Stimulated activated CD8-positive, alpha-beta memory T cell treated with anti-CD3 and anti-CD28 coated beads, Interleukin-15, amount 100 ng/mL, for 48 hours (primary cell): ENCODE measurements around the gene MYO18A.
"Not testable (repeated sequence)": the region's sequence is repeated elsewhere in the genome, so short reads cannot be mapped to it uniquely, and the experiment has no call there.

Source experiments
- DNase-seq, 2 donors: peaks; one replicate each; pipeline ENCODE4 v3.0.0-alpha.2; 2020; ENCODE audit warnings: low read depth in 2 of 2

Gene MYO18A

GRCh38 chr17:29102741-29103181 is 77.4 kb downstream of the MYO18A start:
- DNase-seq: no peak

- DNase-seq: no peak
Measured at GRCh38 chr17:29102046-29102445, 78.2 kb downstream of the MYO18A start.

DNA sequence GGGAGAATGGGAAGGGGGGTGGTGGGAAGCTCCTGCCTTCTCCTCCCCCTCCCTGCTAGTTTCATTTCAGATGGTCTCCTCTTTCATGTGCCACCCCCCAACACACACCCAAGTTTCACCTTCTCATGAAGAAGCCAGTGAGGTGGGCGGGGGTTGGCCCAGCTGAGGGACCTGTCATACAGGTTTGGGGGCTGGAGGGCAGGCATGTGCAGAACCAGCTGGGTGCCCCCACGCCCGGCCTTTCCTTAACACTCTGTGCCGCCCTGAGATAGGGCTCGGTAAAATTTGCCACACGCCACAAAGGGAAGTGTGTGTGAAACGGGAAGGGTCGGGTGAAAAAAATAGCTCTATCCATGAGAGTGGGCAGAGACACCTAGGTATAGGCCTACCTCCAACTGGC is 79.9 kb downstream of the MYO18A start:
- no peak for DNase-seq

DNA sequence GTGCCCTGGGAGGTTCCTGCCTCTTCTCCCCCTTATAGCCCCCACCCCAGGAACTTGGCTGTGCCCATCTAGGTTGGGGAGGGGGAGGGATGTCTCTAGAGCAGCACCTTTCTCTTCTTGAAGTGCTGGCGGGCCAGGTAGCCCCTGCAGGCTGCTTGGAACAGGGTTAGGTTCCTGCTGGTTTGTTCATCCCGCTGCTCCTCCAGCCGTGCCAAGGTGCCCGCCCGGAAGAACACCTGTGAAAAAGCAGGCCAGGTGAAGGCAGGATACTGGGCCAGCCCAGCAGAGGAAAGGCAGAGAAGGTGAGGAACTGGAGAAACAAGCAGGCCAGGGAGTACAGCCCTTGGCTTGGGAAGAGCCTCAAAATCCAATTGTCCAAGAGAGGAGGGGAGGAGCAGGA is 80.7 kb downstream of the MYO18A start:
- no peak for DNase-seq

- no peak for DNase-seq
Measured at GRCh38 chr17:29096094-29096493, 84.1 kb downstream of the MYO18A start.

DNA sequence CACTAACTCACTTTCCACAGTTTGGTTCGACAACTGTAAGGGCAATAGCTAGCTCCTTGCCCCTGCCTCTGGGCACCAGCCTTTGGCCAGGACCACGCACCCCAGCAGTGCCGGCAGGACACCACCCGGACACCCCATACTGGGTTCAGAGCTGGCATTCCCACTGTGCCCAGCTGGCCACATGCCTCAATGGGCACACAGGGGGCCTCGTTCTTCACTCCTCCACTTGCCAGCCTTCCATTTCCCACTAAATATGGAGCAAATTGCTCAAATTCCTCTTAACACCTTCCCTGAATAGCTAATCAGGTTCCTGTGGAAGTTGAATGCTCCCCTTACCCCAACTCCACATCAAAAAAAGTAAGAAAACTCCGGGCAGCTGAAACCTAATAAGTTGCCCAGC is 84.8 kb downstream of the MYO18A start:
- DNase-seq: no peak

GRCh38 chr17:29094101-29094708 is 86.0 kb downstream of the MYO18A start:
- no peak for DNase-seq

DNA sequence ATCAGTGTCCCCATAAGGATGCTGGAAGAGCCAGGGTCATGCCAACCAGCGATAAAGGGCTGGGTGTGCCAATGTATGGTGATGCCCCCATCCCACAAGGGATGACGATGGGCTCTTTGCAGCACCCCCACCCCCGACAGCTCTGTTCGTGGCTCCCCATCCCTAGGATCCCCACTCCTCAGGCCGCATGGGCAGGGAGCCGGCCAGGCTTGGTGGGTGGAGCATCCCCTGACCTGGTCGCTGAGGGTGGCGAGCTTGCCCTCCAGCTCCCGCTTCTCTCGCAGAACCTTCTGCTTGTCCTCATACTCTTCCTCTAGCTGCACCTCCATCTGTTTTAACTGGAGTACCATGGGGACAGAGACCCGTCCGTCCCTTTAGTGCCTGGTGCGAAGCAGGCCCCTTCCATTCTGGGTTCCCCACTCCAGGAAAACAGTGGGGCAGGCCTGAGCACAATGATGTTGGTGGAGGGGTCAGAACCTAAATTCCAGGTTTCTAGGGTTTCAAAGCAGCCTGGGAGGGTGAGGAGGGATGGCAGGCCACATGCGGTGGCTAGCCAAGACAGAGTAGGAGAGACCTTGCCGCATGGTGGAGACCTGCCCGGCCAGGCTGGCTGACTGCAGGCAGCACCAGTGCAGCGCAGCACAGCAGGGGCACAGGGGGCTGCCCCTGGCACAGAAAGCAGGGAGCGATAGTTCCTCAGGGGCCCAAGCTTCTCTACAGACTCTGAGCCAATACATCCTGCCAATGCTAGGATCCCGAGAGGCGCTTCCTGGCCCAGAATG is 86.9 kb downstream of the MYO18A start:
- no peak for DNase-seq

GRCh38 chr17:29091606-29092289 is 88.5 kb downstream of the MYO18A start:
- no peak for DNase-seq

GRCh38 chr17:29090750-29091605 is 89.2 kb downstream of the MYO18A start:
- DNase-seq: no peak

GRCh38 chr17:29090108-29090507 is 90.1 kb downstream of the MYO18A start:
- DNase-seq: no peak

- DNase-seq: no peak
Measured at GRCh38 chr17:29089601-29090044, 90.6 kb downstream of the MYO18A start.

DNA sequence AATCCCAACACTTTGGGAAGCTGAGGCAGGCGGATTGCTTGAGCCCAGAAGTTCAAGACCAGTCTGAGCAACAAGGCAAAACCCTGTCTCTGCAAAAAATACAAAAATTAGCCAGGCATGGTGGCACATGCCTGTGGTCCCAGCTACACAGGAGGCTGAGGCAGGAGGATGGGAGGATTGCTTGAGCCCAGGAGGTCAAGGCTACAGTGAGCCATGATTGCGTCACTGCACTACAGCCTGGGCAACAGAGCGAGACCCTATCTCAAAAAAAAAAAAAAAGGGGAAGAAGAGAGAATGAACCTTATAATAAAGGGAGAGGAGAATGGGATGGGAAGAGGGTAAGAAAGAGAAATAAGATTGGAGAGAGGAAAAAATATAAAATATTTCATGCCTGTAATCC is 91.4 kb downstream of the MYO18A start:
- not testable (repeated sequence) for DNase-seq

DNA sequence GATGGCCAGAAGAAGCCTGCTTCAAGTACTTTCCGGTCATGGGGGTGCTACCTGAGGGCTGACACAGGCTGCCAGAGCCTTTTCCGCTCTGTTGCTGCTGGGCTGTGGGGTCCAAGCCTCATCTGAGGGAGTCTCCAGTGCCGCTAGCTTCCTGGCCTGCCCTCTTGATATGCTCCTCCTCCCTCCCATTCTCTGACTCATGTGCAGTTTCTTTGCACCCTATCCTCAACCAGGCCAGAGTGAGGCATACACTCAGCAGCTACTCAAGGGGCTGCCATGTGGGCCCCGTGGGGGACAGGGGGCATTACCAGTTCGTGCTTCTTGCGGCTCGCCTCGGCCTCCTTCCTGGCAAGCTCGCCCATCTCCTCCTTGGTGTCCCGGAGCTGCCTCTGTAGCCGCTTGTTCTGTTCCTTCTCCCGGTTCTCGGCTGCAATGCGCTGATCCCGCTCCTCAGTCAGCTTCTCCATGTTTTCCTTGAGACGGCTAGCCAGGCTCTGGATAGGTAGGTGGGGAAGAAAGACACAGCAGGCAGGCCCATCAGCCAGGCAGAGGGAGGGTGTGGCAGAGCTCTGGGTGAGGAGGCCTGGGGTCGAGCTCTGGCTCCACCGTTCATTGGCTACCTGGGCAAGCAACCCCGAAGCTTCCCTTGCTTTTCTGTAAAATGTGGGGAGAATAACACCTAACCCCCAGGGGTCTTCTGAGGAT is 93.4 kb downstream of the MYO18A start:
- no peak for DNase-seq

- no peak for DNase-seq
Measured at GRCh38 chr17:29085223-29085622, 95.0 kb downstream of the MYO18A start.

GRCh38 chr17:29084541-29085146 is 95.6 kb downstream of the MYO18A start:
- no peak for DNase-seq

DNA sequence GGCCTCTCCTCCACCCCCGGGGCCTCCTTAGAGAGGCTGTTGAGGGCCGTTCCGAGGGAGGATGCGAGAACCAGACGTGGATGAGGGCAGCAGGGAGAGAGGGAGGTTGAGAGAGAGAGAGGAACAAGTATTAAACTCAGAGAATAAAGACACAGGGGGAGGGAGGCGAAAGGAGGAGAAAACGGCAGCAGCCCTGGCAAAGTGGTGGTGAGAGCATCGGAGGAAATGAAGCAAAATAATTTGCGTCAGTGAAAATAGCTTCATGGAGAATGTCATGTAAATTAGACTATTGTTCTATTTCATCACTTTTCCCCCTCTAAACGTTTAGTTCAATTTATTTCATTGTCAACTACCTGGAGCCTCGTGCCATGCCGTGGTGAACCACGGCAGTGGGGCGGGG is 99.2 kb downstream of the MYO18A start:
- no peak for DNase-seq

DNA sequence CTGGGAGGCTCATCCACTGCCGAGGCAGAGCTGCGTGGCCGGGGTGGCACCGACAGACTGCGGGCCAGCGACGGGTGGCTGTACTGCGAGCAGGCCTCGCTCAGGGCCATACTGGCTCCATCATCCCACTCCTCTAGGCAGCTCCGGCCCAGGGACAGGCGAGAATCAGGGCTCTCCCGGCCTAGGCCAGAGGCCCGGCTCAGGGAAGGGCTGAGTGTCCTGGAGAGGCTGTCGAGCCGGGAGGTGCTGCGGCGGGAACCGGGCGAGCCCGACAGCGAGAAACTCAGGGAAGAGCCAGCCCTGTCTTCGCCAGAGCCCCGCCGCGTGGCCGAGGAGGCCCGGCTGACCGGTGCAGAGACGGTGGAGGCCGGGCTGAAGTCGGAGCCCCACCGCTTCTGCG is 99.9 kb downstream of the MYO18A start:
- DNase-seq: no peak

- no peak for DNase-seq
Measured at GRCh38 chr17:29079887-29080286, 100.3 kb downstream of the MYO18A start.

DNA sequence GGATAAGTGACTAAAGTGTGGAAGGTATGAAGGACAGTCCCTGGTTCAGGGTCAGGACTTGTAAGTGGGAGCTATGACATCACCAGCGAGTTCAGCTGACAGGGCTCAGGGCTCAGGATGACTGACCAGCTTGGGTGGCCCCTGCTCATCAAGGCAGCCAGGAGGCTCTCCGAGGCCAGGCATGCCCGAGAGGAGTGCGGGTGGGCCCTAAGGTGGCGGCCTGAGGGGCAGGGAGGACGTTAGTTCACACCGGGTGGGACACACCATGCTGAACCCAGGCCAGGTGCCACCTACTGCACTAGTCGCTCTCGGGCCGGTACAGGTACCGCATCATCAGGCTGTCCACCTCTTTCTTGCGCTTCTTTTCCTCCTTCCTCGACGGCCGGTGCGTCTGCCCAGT is 100.8 kb downstream of the MYO18A start:
- DNase-seq: no peak
